ENCODE data around the gene ZBTB7B.

Gene ZBTB7B

DNA sequence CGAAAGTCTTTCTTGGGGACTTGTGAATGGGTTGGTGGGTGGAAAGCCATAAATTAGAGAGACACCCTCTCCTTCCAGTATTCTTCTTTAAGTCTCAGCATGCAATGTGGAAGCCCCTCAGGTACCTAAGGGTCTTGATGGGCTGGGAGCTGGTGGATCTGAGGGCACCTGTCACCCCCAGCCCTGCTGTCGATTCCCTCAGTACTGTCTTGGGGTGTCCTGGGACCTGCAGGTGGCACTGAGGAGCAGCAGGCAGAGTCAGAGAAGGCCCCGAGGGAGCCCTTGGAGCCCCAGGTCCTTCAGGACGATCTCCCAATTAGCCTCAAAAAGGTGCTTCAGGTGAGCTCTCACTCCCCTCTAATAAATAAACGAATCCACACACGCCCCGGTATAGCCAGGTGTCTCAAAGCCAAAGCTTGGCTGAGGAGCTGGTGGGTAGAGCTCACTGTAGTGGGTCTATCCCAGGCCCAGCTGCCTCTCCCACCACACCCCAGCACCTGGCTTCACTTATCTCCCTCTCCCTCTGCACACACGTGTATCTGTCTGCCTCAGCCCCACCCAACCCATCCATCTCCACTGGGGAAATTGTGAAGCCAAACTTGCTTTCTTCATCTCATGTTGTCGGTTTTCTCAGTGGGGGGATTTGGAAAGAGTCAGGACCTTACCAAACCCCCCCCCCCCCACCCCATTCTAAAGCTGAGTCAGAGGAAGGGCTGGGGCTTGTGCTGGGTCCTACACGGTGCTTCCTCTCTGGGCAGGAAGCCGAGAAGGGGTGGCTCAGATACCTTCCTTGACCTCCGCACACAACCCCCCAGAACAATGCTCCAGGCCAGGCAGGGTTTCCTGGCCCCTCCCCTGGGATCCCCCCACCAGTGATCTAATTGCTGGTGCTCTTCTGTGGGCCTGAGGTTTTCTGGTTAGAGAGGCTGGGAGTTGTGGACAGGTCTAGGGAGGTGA is 50.1 kb downstream of the ZBTB7B start:
- DNase-seq (ENCODE audit: extremely low read depth in 1 of 2, low read depth in 1 of 2) = no peak

DNA sequence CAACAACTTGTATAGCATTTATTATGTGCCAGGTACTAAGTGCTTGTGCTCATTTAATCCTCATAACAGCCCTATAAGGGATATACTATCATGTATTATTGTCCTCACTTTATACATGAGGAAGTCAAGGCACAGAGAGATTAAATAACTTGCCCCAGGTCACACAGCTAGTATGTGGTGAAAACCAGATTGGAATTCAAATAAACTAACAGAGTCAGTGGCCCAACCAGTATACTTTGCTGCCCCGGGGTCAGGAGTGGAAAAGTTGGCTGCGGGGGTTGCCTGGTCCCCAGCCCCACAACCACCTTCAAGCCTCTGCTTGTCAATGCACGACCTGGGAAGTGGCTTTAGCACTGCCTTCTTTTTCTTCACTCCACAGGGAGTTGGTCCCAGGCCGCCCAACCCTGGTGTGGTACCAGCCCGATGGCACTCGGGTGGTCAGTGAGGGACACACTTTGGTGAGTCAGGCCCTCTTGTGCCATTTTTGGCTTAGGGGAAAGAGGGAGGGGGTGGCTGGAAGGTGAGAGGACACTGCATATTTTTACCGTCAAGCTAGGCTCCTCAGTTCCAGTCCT is 51.0 kb downstream of the ZBTB7B start:
- no peak for DNase-seq (ENCODE audit: extremely low read depth in 1 of 2, low read depth in 1 of 2)

DNA sequence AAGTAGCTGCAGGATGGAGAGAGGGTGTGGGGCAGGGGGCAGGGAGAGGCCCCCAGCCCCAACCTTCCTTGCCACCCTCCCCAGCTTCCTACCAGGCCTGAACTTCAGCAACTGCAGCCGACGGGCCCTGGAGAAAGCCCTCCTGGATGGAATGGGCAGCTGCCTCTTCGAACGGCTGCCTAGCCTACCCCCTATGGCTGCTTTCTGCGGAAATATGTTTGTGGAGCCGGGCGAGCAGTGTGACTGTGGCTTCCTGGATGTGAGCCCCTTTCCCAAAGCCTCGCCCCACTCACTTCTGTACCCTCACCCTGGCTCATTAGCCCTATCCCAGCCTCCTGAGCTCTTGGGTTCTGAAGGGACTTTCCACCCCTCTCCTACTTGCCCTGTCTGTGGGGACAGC is 54.5 kb downstream of the ZBTB7B start:
- DNase-seq (ENCODE audit: extremely low read depth in 1 of 2, low read depth in 1 of 2) = no peak

DNA sequence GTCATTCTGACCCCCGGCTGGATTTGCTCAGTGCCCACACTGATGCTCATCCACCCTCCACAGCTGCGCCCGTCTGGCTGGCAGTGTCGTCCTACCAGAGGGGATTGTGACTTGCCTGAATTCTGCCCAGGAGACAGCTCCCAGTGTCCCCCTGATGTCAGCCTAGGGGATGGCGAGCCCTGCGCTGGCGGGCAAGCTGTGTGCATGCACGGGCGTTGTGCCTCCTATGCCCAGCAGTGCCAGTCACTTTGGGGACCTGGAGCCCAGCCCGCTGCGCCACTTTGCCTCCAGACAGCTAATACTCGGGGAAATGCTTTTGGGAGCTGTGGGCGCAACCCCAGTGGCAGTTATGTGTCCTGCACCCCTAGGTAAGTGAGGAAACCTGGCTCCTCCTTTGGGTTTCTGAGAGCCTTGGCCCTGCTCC is 55.2 kb downstream of the ZBTB7B start:
- DNase-seq (ENCODE audit: extremely low read depth in 1 of 2, low read depth in 1 of 2) = no peak

DNA sequence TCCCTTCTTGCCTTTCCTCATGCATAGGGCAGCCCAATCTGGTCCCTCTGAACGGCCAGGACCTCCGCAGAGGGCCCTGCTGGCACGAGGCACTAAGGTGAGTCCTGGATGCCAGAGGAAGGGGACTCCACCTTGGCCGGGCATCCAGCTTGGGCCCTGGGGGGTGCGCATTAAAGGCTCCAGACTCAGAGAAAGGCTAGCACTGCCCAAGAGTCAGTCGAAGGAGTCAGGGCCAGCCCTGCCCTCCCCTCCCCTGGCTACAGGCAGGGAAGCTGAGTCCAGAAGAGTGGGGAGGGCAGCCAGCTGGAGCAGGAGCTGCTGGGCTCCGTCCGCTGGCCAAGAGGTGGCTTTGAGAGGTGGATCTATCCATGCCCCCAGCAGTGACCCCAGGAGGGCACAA is 58.1 kb downstream of the ZBTB7B start:
- no peak for DNase-seq (ENCODE audit: extremely low read depth in 1 of 2, low read depth in 1 of 2)

DNA sequence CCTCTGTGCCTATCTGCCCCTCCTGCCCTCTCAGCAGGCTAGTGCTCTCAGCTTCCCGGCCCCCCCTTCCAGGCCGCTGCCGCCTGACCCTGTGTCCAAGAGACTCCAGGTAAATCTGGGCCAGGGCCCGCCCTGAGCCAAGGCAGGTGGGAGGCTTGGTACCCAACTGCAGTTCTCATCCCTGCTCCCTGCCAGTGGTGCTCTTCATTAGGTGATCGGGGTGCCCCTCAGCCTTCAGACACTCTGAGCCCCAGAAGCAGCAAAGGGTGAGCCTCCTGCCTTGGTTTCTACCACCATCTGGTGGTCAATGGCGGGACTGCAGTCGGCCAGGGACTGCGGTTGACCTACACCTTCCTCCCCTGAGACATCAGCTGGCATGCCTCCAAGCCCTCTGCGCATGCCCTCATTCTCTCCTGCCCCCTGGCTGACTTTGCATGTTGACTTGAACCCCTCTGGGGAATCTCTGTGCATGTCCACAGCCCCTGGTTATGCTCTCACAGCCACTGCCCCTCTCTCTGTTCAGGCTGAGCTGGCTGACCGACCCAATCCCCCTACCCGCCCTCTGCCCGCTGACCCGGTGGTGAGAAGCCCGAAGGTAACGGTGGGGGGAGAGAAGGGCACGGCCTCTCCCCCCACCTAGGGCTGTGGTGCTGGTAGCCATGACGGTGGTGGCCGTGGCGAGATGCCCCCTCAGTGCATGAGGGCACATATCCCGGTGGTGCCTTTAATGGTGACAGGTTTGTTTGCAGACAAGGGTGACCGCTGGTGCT is 59.0 kb downstream of the ZBTB7B start:
- DNase-seq (ENCODE audit: extremely low read depth in 1 of 2, low read depth in 1 of 2) = peak; percentile 88

DNA sequence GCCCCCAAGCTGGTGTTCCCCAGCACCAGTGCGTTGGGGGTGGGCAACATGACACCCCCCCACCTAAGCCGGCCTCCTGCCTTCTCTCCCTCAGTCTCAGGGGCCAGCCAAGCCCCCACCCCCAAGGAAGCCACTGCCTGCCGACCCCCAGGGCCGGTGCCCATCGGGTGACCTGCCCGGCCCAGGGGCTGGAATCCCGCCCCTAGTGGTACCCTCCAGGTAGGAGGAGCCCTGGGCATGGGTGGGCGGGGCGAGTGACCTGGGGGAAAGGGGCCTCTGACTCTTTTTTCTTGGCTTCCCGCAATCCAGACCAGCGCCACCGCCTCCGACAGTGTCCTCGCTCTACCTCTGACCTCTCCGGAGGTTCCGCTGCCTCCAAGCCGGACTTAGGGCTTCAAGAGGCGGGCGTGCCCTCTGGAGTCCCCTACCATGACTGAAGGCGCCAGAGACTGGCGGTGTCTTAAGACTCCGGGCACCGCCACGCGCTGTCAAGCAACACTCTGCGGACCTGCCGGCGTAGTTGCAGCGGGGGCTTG is 59.6 kb downstream of the ZBTB7B start:
- DNase-seq (ENCODE audit: extremely low read depth in 1 of 2, low read depth in 1 of 2) = no peak

DNA sequence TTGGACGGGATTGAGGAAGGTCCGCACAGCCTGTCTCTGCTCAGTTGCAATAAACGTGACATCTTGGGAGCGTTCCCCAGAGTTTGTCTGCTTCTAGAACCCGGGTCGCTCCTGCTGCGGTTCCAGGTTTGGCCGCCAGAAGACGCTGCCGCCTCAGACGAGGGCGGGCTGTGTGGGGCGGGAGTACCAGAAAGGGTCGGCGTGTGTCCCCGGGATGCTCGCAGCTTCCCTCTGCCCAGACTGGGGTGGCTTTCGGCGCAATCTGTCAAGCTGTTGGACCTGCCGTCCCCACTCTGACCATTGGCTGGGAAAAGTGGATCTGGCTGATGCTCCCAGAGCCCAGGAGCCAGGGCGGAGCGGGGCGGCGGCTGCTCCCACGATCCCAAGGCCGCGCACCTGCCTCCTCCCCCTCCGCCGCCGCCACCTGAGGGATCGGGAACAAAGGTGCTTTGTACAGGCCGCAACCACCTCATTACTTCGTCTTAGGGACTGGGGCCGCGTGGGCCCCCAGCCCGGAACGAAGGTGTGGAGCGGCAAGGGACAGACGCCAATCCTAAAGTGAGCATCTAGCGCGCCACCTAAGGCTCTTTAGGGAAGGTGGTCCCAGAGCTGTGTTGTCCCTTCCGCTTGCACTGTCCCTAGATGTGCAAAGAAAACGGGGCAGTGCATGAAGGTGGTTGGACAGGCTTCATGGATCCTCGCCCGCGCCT is 60.3 kb downstream of the ZBTB7B start:
- peak; percentile 56 to 61 for DNase-seq (ENCODE audit: extremely low read depth in 1 of 2, low read depth in 1 of 2)

DNA sequence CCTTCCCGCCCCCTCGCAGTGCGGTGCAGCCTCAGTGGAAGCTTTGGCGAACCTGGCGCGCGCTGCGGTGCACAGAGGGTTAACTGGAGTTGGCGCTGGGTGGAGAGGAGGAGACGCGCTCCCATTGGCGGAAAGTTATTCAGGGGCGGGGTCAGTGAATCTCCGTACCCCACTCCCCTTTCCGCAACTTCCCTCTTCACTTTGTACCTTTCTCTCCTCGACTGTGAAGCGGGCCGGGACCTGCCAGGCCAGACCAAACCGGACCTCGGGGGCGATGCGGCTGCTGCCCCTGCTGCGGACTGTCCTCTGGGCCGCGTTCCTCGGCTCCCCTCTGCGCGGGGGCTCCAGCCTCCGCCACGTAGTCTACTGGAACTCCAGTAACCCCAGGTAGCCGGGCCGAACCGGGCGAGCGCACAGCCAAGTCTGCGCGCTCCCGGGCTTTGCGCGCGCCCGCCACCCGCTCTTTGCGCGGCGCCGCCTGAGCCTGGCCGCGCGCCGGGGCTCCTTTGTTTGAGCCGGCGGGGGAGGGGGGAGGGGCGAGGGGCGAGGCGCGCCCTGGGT is 61.0 kb downstream of the ZBTB7B start, which contains the start of gene EFNA4:
Gene EFNA4 (plus strand): TSS at position 191 of the 561 bp plus-strand sequence. CDS start 84 bp downstream, at position 275.
- peak; percentile 51 to 74 for DNase-seq (ENCODE audit: extremely low read depth in 1 of 2, low read depth in 1 of 2)

DNA sequence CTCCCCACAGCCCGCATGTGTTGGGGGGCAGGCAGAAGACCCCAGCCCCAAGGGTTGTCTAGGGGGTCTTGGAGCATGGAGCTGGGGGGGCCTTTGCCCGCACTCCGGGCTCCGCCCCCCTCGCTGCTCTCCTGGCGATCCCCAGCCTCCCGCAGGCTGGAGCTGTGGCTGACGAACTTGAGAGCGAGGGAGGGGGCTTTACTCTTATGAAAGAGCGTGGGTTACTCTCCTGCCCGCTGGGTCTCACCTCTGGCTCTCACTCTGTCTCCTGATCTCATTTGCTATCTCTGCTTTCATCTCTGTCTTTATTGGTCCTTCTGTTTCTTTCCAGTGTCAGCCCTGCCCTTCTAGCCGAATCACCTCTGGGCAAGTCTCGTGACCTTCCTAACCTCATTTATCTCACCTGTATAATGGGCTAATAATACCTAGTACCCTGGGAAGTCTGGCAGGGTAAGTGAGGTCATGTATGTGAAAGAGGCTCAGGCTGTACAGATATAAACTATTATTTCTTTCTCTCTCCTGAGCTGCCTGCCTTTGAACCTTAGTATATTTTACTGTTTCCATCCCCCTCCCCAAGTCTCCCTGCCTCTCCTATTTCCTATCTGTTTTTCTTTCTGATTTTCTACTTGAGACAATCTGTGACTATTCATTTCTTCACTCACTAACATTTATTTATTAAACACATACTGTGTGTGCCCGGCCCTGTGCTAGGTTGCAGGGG is 61.7 kb downstream of the ZBTB7B start:
- no peak for DNase-seq (ENCODE audit: extremely low read depth in 1 of 2, low read depth in 1 of 2)

DNA sequence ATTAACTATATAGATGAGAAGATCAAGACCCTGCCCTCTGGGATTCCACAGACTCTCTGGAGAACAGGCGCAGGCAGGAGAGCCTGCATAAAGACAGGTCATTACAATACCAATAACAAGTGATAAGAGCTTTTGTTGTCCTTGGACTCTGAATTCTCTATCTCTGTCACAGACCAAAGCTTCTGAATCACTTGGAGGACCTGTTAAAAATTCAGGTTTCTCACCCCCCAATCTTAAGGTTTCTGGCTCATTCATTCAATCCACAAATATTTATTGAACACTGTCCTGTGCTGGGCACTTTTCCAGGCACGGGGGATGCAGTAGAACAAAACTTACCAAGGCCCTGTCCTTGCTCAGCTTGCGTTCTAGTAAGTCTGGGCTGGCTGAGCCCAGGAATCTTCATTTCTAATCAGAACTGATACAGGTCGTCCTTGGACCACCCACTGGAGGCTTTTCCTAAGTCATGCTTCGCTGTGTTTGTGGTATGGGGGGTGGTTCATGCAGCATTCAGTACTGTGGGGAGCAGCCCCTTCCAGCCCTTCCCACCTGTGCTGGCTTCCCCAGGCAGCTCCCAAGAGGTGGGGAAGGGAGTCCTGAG is 62.3 kb downstream of the ZBTB7B start:
- no peak for DNase-seq (ENCODE audit: extremely low read depth in 1 of 2, low read depth in 1 of 2)

DNA sequence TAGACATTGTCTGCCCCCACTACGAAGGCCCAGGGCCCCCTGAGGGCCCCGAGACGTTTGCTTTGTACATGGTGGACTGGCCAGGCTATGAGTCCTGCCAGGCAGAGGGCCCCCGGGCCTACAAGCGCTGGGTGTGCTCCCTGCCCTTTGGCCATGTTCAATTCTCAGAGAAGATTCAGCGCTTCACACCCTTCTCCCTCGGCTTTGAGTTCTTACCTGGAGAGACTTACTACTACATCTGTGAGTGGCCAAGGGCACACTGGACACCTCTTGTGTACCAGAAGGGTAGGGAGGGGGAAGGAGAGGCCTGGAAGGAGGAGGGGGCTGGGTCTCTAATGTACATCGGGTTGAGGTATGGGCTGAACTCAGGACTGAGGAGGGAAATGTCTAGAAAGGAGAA is 64.2 kb downstream of the ZBTB7B start:
- DNase-seq (ENCODE audit: extremely low read depth in 1 of 2, low read depth in 1 of 2) = no peak
